Ishikawa (cell line): Measurements from ENCODE around the gene TRAFD1.

Source experiments
- CEBPB ChIP-seq: IDR thresholded peaks from 2 replicates; pipeline ENCODE4 v1.6.1; 2012
- CREB1 ChIP-seq: IDR thresholded peaks from 2 replicates; pipeline ENCODE4 v1.6.1; 2012; ENCODE audit warnings: low read depth
- EP300 ChIP-seq: IDR thresholded peaks from 2 replicates; pipeline ENCODE4 v1.6.1; 2012; ENCODE audit warnings: borderline replicate concordance
- FOXM1 ChIP-seq: IDR thresholded peaks from 2 replicates; pipeline ENCODE4 v1.6.1; 2012; ENCODE audit warnings: low read depth, borderline replicate concordance
- NFIC ChIP-seq: IDR thresholded peaks from 2 replicates; pipeline ENCODE4 v1.6.1; 2012
- RAD21 ChIP-seq: IDR thresholded peaks from 2 replicates; pipeline ENCODE4 v1.6.1; 2012; ENCODE audit warnings: low read depth
- TAF1 ChIP-seq: IDR thresholded peaks from 2 replicates; pipeline ENCODE4 v1.6.1; 2012; ENCODE audit warnings: low read depth, mild to moderate bottlenecking
- YY1 ChIP-seq: IDR thresholded peaks from 2 replicates; pipeline ENCODE4 v1.6.1; 2012; ENCODE audit warnings: low read depth
- ZBTB7A ChIP-seq: IDR thresholded peaks from 2 replicates; pipeline ENCODE4 v1.6.1; 2012; ENCODE audit warnings: low read depth
- TF ChIP-seq, protein P1 (sequence below): IDR thresholded peaks from 2 replicates; pipeline ENCODE4 v1.6.1; 2012
- TF ChIP-seq, protein P2 (sequence below): IDR thresholded peaks from 2 replicates; pipeline ENCODE4 v1.6.1; 2012; ENCODE audit warnings: low read depth, mild to moderate bottlenecking

DNA sequence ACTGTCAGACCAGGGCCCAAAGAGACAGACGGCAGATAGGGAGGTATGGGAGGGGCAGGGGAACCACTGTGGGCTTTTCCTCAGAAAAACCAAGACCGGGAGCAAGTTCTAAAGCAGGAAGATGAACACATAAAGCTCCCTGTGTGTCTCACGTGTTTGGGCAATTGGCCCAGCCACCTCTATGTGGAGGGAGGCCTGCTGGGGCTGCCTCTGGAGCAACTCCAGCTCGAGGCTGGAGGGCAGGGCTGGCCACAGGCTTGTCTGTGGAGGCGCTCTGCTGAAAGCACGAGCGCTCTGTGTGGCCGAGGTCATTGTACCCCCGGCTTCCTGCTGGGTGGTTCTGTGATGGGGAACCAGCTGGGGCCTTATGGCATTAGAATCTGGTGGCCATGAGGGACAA, 36.4 kb downstream of the TRAFD1 start:
- no peak for TF ChIP-seq YY1
- TF ChIP-seq ZBTB7A: no peak
- TF ChIP-seq NFIC: no peak
- TF ChIP-seq, protein P1, sequence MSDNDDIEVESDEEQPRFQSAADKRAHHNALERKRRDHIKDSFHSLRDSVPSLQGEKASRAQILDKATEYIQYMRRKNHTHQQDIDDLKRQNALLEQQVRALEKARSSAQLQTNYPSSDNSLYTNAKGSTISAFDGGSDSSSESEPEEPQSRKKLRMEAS: no peak
- no peak for TF ChIP-seq EP300
- TF ChIP-seq, protein P2, sequence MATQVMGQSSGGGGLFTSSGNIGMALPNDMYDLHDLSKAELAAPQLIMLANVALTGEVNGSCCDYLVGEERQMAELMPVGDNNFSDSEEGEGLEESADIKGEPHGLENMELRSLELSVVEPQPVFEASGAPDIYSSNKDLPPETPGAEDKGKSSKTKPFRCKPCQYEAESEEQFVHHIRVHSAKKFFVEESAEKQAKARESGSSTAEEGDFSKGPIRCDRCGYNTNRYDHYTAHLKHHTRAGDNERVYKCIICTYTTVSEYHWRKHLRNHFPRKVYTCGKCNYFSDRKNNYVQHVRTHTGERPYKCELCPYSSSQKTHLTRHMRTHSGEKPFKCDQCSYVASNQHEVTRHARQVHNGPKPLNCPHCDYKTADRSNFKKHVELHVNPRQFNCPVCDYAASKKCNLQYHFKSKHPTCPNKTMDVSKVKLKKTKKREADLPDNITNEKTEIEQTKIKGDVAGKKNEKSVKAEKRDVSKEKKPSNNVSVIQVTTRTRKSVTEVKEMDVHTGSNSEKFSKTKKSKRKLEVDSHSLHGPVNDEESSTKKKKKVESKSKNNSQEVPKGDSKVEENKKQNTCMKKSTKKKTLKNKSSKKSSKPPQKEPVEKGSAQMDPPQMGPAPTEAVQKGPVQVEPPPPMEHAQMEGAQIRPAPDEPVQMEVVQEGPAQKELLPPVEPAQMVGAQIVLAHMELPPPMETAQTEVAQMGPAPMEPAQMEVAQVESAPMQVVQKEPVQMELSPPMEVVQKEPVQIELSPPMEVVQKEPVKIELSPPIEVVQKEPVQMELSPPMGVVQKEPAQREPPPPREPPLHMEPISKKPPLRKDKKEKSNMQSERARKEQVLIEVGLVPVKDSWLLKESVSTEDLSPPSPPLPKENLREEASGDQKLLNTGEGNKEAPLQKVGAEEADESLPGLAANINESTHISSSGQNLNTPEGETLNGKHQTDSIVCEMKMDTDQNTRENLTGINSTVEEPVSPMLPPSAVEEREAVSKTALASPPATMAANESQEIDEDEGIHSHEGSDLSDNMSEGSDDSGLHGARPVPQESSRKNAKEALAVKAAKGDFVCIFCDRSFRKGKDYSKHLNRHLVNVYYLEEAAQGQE: no peak
- TF ChIP-seq FOXM1: no peak
- no peak for TF ChIP-seq RAD21
- TF ChIP-seq CREB1: no peak
- no peak for TF ChIP-seq CEBPB
- no peak for TF ChIP-seq TAF1
